G401.6 (cell line): Measurements from ENCODE around the gene SLC40A1.
"Not testable (repeated sequence)": the region's sequence is repeated elsewhere in the genome, so short reads cannot be mapped to it uniquely, and the experiment has no call there.

Experiments used
- FAIRE-seq: peaks from 2 replicates; lab custom pipeline; 2012; peaks lifted over from hg19 to GRCh38; lab: Jason Lieb, UNC

The SLC40A1 gene, protein sequence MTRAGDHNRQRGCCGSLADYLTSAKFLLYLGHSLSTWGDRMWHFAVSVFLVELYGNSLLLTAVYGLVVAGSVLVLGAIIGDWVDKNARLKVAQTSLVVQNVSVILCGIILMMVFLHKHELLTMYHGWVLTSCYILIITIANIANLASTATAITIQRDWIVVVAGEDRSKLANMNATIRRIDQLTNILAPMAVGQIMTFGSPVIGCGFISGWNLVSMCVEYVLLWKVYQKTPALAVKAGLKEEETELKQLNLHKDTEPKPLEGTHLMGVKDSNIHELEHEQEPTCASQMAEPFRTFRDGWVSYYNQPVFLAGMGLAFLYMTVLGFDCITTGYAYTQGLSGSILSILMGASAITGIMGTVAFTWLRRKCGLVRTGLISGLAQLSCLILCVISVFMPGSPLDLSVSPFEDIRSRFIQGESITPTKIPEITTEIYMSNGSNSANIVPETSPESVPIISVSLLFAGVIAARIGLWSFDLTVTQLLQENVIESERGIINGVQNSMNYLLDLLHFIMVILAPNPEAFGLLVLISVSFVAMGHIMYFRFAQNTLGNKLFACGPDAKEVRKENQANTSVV

DNA sequence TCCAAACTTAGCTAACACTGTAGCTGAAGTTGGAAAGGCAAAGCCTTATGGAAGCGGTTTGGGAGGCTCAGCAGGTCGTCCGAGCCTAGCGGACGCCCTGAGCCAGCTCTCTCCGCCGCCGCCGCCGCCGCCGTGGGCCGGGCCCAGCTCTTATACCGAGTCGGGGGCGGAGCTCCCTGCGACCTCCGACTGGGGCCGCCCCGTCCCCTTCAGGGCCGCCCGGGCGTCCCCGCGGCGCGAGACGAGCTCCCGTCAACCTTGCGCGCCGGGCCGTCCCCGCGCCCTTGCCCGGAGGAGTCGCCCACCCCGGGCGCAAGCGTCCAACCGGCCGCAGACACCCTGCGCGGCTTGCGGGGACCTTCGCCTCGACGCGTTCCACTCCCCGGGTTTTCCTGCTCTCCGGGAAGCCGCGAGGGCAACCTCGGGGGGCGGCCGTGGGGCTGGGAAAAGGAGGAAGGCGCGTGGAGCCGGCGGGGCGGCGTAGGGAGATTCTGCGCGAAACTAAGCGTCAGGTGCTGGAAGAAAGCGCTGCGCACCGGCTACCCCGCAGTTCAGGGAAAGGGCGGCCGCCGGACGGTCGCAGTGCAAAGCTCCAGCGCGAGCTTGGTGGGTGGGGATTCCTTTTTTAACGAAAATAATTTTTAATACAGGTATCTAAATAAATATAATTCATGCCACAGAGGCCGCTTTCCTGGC, at the start of gene SLC40A1:
Gene SLC40A1 (minus strand): TSS at position 129 of the 696 bp plus-strand sequence. CDS start 326 bp downstream, outside the sequence.
- FAIRE-seq: no peak

DNA sequence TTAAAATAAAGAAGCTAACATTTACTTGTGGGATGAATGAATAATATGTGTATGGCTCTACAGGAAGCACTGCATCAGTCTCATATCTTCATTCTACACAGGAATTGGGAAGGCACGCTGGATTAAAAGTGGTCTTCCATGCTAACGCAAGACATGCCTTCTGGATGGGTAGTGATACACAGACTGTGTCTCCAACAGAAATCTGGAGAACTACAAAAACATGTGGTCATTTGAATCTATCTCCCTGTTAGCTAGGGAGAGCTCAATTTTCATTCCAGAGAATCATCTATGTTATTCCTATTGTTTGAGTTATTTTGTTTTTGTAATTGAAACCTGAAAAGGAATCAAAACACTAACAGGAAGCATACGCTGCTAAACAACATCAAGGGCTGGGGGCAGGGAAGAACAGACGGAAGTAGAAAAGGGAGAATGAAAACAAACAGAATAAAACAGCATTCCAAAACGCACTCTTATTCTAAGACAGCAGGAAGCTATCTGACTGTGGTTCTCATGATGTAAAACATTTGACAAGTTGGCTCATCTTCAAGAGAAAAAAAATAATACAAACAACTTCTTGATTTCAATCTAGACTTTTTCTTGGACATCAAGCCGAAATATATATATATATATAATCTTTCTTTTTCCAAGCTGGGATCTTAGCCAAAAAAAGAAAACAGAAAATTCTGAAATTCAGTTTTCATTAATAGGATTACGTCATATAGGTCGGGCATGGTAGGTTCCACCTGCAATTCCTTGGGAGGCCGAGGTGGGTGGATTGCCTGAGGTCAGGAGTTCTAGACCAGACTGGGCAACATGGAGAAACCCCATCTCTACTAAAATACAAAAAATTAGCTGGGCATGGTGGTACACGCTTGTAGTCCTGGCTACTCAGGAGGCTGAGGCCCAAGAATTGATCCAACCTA, 49.2 kb upstream of the SLC40A1 start:
- FAIRE-seq: no peak

DNA sequence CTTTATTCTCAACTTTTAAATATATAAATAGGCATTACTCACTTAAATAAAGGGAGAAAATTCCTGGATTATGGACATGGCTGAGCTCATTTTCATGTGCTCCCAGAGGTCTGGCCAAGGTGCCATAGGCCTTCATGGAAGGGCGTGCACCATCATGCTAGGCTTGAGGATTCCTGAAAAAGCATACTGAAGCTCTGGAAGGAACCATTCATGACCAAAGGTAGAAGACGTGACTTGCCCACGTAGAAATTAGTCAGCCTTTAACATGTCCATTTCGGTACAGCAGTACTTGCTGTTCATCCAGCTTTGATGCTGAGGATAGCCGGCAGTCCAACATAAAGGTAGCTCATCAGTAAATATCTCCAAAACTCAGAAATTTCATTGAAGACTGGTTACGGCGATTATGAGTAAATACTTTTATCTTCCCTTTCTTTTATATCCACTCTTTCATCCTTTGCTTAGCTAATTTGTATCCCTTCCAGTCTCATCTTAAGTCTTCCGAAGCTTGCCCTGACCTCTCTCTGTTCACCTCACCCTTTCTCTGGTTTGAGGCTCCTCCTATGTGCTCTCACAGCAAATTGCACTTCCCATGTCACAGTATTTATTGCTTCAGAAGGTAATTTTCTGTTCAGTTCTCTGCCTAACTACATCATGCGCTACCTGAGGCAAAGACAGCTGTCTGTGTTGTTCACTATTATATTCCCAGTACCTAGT, 48.4 kb upstream of the SLC40A1 start:
- no peak for FAIRE-seq

DNA sequence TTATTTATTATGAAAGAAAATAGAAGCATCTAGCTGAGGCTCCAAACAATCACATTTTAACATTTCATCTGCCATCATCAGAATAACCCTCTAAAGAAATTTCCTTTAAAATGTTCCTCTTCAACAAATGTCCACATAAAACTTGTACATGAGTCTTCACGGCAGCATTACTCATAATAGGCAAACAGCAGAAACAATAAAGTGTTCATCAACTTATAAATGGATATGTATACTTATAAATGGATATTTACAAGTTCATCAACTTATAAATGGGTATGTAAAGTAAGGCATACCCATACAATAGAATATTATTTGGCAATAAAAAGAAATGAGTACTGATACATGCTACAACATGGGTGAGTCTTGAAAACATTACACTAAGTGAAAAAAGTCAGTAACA, 47.2 kb upstream of the SLC40A1 start:
- no peak for FAIRE-seq

DNA sequence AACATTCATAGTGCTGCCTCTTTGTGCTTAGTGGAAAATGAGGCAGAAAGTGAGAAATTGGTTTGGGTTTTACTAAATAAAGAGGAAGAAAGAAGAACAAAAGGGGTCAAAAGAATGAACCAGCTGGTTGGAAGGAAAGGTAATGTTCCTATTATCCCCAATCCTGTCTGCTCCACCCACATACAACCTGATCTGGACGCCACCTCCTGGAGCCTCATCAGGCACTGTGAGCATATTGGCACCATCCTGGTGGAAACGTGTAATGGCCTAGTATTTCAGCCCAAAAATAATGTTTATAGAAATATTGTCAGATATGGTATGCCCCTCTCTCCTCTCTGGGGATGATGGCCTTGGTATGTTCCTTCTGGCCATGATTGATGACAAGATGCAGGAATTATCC, 45.0 kb upstream of the SLC40A1 start:
- FAIRE-seq: no peak

DNA sequence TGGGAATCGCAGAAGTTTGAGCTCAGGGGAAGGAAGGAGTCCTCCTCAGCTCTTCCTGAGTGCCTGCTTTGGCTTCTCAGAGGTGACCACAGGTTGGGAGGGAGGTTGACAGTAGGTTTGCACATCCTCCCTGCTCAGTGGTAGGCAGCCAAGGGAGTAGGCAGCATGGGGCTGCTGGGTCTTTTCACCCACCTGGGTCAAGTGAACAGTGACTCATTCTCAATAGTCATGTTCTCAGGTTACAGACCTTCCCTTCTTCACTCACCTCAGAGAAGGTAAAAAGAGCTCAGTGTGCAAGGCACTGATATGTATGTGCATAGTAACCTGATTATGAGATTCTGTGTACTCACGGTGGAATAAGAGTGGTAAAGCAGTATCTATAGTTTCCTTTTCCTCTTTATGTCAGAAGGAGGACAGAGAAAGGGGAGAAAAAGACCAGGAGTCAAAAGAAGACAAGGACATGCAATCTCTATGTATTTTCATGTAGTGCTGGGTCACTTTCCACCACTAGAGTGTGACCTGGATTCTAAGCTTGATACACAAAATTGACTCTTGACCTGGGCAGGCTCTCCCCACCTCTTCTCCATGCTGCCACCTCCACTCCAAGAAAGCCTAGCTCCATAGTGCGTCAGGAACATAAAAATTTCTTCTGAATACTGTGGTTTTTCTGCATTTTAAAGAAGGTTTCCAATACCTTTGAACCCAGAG, 44.2 kb upstream of the SLC40A1 start:
- no peak for FAIRE-seq

DNA sequence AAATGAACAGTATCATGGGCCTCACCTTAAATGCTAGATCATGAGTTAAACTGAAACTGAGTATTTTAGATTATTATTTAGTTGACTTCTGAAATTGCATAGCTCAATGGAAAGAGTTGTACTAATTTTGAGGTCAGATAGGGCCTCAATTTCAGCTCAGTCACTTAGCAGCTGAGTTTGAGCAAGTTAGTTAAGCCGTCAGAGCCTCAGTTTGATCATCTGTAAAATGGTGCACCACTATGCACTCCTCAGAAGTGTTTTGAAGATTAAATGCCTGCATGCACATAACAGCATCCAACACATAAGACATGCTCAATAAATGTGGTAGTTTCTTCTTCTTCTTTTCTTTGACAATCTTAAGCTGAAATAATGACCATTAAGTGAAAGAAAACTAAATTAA, 42.5 kb upstream of the SLC40A1 start:
- no peak for FAIRE-seq

DNA sequence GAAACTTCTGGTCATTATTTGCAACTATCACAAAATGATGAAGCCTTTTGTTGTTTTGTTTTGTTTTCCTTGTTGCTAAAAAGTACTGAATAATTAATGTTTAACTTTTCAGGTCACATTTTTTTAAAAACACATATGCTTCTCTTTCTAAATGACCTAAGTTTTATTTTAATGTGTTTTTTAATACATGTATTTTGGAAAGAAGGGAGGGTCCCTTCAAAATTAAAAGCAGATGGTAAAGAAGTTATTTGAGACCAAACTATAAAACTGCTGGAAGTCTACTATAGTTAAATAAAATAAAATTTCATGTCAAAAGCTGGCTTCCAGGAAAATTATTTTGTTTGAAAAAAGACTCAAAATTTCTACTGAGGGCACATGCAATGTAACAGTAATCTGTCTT, 41.2 kb upstream of the SLC40A1 start:
- no peak for FAIRE-seq

DNA sequence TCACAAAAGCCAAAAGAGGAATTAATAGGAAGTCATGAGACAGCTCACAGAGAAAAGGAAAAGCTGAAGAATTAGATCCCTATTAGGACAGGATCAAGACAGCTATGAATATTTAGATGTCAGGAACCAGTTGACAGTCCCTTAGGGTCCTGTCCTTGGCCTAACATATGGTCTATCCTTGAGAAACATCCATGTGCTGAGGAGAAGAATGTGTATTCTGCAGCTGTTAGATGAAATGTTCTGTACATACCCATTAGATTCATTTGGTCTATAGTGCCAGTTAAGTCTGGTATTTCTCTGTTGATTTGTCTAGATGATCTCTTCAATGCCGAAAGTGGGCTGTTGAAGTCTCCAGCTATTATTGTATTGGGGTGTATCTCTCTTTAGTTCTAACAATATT, 37.6 kb upstream of the SLC40A1 start:
- no peak for FAIRE-seq

DNA sequence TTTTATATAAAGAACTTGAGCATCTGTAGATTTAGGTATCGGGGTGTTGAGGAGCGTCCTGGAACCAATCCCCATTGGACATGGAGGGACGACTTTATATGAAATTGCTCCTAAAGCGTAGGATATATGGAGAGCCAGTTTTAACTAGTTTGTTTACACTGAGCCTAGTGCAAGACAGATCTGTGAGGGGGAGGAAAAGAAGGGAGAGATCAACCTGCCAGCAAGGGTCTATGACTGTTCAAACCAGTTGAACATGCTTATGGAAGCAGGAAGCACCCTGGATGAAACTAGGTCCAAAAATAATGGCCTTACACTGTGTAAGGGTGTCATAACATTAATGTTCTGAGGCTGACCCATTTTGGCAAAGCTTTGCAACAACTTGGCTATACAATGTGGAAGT, 34.0 kb upstream of the SLC40A1 start:
- FAIRE-seq: no peak

DNA sequence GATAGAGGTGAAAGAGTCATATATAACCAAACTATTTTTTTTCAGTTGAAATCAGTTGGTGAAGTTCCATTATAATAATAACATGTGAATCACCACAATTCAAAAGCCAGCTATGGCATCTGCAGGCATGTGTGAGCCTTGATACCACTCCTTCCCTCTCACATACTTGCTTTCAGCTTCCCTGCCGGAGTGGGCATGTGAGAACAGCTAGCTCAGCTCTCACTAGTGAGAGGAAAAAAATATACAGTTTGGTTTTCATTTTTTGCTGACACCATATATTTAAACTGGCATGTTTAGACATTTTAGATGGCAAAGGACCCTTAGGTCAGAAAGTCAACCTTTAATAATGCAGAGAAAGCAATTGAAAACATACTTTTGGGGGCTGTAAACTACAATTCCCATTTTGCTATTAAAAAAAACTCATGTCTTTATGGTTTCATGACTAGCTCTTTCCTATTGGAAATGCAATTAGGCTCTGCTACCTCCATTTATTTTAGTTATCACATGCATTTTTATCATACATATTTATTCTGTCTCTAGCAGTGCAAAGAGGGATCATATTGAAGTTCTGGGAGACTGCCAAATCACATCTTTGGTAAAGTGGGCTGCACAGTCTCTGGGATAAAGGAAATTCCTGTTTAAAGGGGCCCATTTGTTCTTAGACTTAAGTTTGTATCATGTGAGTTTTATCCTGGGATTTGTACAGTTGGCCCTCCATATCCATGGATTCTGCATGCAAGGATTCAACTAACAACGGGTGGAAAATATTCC, 33.2 kb upstream of the SLC40A1 start:
- no peak for FAIRE-seq

DNA sequence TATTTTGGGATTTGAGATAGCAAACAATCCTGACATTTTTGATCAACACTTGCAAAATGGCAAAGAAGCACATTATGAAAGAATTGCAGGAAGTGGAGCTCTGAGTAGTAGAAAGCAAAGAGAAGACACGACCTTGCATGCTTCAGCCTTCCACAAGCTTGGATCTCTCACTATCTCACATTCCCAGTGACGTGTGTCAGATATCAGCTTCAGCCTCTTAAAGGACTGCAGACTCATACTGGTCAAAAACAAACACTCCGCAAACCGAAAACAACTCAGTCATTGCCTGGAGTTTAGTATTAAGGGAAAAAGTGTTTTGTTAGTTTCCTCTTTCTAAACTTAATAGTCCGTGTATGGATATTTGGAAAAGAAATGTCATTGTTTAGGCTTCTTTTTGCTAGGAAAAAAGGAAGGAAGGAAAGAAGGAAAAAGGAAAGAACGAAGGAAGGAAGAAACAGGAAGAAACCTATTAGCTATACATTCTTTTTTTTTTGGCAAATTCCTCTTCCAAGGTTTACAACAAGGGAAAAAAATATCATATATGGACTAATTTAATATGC, 32.6 kb upstream of the SLC40A1 start:
- FAIRE-seq: no peak

DNA sequence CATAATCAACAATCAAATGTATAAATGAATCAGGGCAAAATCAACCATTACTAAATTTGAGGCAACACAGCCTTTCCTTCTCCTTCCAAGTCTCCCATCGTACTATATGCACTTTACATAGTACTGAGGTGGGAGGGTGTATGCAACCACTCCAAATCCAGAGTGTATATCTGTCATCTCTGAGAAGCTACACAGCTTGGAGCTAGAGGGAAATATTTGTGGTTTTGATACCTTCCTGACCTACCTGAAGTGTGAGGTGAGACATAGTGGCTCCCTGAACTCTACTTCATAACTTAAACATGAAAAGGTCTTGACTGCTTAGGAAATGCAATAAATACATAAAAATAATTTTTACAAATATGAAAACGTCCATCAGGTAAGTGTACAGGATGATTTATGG, 30.1 kb upstream of the SLC40A1 start:
- FAIRE-seq: no peak

DNA sequence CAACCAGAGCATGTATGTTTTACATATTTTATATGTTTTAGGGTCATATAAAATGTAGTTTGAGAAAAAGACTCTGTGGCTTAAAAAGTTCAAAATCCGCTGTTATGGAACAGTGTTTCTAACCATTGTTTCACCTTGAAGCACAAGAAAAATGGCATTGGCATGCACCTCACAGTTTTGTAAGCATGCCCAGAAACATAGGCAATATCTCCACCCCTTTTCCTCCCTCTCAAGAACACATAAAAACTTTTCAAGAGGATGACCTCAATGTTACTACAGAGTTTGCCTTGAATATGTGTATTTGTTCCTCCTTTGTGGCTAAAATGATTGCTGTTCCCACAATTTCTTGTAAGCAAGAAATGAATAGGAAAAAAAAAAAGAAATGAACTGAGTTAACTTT, 29.3 kb upstream of the SLC40A1 start:
- FAIRE-seq: no peak

DNA sequence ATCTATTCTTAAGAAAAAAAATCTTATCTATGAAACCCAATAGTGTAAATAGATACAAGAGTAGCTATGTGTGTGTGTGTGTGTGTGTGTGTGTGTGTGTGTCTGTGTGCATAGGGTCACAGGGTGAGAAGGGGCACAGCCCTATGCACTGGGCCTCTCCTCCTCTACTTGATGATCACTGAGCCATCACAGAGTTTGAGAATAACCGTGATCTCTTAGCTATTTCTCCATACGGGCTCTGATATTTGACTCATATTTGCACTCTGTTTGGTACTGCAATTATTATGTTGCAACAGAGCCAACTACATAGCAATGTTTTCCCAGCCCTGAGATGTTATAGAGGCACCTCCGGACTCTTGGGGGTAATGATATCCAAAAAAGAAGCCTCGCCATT, 28.8 kb upstream of the SLC40A1 start:
- no peak for FAIRE-seq

DNA sequence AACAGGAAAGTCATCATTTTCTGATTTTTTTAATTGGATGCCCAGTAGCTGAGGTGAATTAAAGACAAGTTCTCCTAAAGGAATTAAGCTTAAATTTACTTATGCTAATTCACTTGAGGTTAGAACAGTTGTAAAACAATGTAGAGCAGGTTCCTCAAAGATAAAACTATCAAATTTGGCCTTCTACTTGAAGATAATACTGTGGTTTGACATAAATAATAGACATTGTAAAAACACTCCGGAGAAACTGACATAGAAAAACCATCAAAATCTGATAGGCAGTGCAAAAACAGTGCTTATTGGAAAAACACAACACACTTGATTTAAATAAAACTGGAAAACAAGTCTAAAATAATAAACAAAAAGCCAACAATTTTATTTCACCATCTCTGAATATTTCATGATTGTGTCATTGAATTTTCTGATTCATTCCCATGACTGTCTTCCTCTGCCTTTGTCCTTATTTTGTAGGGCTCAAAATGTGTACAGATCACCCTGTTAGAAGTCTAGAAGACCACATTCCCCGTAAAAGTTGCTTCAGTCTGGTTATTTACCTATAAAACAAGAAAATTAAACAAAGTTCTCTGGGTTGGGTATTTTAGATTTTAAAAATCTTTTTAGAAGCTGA, 28.3 kb upstream of the SLC40A1 start:
- FAIRE-seq: no peak

DNA sequence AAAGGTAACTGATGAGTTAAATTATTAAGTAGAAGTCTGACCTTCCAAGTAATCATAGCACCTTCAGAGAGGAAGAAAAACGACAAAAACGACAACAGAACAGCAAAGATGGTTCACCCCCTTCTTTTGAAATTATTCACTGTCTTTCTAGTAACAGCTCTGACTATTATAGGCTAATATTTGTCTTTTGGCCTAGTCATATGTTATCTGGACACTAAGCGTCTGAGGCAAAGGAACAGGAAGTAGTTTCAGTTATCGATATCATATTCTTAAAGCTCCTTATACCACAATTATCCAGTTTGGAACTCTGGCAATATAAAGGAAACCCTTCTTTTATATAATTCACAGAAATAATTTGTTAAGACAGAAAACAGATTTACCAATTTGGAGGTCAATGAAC, 27.6 kb upstream of the SLC40A1 start:
- no peak for FAIRE-seq

DNA sequence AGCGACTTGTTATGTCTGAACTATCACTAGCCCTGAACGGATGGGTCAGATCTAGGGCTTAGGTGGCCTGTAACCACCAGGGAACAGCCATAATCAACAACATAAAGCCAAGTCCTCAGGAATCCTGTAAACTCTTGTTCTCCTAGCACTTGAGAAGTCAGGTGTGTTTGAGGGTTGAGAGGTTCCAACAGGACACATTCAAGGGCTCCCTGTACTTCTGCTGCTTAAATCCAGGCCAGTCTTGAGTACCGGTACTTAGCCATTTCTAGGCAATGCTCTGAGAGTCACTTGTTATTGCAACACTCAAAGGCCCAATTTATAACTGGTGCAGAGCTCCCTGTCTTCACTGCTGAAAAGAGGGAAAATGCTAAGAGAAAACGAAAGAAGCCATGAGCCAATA, 21.6 kb upstream of the SLC40A1 start:
- FAIRE-seq: no peak

DNA sequence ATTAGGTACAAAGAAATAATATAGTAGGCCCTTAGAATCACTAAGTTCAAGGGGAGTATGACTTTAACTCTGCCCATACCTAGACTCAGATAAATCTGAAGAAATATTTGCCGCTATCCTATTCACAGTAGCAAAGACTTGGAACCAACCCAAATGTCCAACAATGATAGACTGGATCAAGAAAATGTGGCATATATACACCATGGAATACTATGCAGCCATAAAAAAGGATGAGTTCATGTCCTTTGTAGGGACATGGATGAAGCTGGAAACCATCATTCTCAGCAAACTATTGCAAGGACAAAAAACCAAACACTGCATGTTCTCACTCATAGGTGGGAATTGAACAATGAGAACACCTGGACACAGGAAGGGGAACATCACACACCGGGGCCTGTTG, 21.1 kb upstream of the SLC40A1 start:
- not testable (repeated sequence) for FAIRE-seq

DNA sequence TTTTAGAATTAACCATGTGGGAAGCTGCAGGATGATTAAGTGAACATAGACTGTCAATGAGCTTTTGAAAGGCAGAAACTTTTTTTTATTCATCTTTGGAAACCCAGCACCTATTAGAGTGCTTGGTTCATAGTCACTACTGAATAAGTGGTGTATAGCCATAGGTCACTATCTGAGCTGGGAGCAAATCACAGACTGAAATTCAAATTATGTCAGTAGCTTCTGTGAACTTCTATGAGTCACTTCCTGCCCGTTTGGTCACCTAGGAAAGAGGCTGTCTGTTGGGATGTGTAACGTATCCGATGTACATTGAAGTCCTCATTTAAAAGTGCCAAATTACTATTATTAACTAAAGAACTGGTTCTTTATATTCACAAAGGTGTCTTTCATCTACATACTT, 20.5 kb upstream of the SLC40A1 start:
- FAIRE-seq: no peak
